GM12865 (cell line): ENCODE data around the gene PRRC2C.

Experiments
- DNase-seq: peaks from one replicate; pipeline ENCODE4 v3.0.0; 2010; ENCODE audit warnings: low read depth
- H3K4me3 ChIP-seq: 2 replicates; pipeline ENCODE4 v1.5.1; 2011; ENCODE audit warnings: mild to moderate bottlenecking, low read depth, low read length, control low read depth
- CTCF ChIP-seq: IDR thresholded peaks from 2 replicates; pipeline ENCODE4 v1.5.1; 2011; ENCODE audit warnings: low read length, control low read depth, low read depth, inconsistent platforms; ENCODE audit not compliant: insufficient read depth; ENCODE audit errors: missing control alignments

The PRRC2C gene

GRCh38 chr1:171467626-171468025 is 17.7 kb upstream of the PRRC2C start:
- no peak for DNase-seq
- no peak overlapping the region for H3K4me3 ChIP-seq
- no peak for TF ChIP-seq CTCF

GRCh38 chr1:171468120-171468750 is 17.1 kb upstream of the PRRC2C start:
- peak; percentile 41 for DNase-seq
- no peak for TF ChIP-seq CTCF
- no peak overlapping the region for H3K4me3 ChIP-seq

- no peak overlapping the region for H3K4me3 ChIP-seq
- DNase-seq: no peak
- TF ChIP-seq CTCF: no peak
Measured at GRCh38 chr1:171470726-171471125, 14.6 kb upstream of the PRRC2C start.

GRCh38 chr1:171472183-171472647 is 13.1 kb upstream of the PRRC2C start:
- no peak for DNase-seq
- no peak for TF ChIP-seq CTCF
- no peak overlapping the region for H3K4me3 ChIP-seq

- H3K4me3 ChIP-seq: no peak overlapping the region
- TF ChIP-seq CTCF: no peak
- DNase-seq: no peak
Measured at GRCh38 chr1:171476829-171477228, 8.5 kb upstream of the PRRC2C start.

GRCh38 chr1:171477804-171478203 is 7.5 kb upstream of the PRRC2C start:
- TF ChIP-seq CTCF: no peak
- DNase-seq: no peak
- no peak overlapping the region for H3K4me3 ChIP-seq

GRCh38 chr1:171480035-171480434 is 5.3 kb upstream of the PRRC2C start:
- no peak for DNase-seq
- no peak for TF ChIP-seq CTCF
- no peak overlapping the region for H3K4me3 ChIP-seq
